ENCODE data around the gene SLC38A6.

DNA sequence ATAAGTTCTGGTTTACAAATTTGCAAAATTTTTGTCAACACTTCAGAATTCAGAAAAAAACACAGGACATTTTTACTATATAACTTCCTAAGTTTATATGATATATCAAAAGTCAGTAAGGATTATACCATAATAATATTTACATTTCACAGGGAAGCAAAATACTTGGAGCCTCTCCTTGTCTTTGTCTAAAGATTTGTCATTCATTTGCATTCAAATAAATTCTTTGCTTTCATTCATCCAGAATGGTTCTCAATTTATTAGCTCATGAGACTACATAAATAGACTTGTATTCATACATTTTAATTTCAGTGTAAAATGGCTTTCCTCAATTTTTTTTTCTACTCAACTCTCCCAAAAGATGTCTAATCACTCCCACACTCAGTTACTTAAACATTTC, 96.4 kb downstream of the SLC38A6 start:
- TF ChIP-seq ZNF565 (CRISPR knock-in tag; conservative IDR thresholded peaks at IDR 0.05; ENCODE audit: low read depth) (no peak), TSHZ2 (CRISPR knock-in tag; IDR thresholded peaks at IDR 0.05) (no peak), ARNTL (CRISPR knock-in tag; IDR thresholded peaks at IDR 0.05; ENCODE audit: borderline replicate concordance, low read depth) (no peak), ZC3H10 (CRISPR knock-in tag; IDR thresholded peaks at IDR 0.05) (no peak), PATZ1 (CRISPR knock-in tag; IDR thresholded peaks at IDR 0.05; ENCODE audit: borderline replicate concordance) (no peak), SNAI2 (CRISPR knock-in tag; IDR thresholded peaks at IDR 0.05) (no peak), RARB (CRISPR knock-in tag; IDR thresholded peaks at IDR 0.05) (no peak), ZFP30 (CRISPR knock-in tag; IDR thresholded peaks at IDR 0.05) (no peak), ZNF70 (CRISPR knock-in tag; IDR thresholded peaks at IDR 0.05) (no peak), PPARA (CRISPR knock-in tag; IDR thresholded peaks at IDR 0.05; ENCODE audit: borderline replicate concordance) (no peak)
- TF ChIP-seq, protein P1, sequence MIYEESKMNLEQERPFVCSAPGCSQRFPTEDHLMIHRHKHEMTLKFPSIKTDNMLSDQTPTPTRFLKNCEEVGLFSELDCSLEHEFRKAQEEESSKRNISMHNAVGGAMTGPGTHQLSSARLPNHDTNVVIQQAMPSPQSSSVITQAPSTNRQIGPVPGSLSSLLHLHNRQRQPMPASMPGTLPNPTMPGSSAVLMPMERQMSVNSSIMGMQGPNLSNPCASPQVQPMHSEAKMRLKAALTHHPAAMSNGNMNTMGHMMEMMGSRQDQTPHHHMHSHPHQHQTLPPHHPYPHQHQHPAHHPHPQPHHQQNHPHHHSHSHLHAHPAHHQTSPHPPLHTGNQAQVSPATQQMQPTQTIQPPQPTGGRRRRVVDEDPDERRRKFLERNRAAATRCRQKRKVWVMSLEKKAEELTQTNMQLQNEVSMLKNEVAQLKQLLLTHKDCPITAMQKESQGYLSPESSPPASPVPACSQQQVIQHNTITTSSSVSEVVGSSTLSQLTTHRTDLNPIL (CRISPR knock-in tag; IDR thresholded peaks at IDR 0.05; ENCODE audit: low read depth): no peak
- TF ChIP-seq, protein P2, sequence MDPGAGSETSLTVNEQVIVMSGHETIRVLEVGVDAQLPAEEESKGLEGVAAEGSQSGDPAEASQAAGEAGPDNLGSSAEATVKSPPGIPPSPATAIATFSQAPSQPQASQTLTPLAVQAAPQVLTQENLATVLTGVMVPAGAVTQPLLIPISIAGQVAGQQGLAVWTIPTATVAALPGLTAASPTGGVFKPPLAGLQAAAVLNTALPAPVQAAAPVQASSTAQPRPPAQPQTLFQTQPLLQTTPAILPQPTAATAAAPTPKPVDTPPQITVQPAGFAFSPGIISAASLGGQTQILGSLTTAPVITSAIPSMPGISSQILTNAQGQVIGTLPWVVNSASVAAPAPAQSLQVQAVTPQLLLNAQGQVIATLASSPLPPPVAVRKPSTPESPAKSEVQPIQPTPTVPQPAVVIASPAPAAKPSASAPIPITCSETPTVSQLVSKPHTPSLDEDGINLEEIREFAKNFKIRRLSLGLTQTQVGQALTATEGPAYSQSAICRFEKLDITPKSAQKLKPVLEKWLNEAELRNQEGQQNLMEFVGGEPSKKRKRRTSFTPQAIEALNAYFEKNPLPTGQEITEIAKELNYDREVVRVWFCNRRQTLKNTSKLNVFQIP (CRISPR knock-in tag; IDR thresholded peaks at IDR 0.05; ENCODE audit: borderline replicate concordance, low read depth): no peak

All from SK-N-SH treated with all-trans-retinoic acid at 6 μM for 48 hours (cell line).